Osteoblast (primary cell): ENCODE results near the gene KCNA2. TPM values are rescaled to one million over a fixed set of nuclear protein-coding genes. Genes with fewer than 3 reads are reported as not detected.

Source experiments
- DNase-seq: peaks from one replicate; pipeline ENCODE4 v3.0.0; 2011; ENCODE audit warnings: low spot score, mixed read lengths; ENCODE audit not compliant: insufficient read length; ENCODE audit errors: missing footprints
- H2AFZ ChIP-seq: 2 replicates; pipeline ENCODE4 v1.6.0; 2011; ENCODE audit warnings: mild to moderate bottlenecking, low read length
- H3K27ac ChIP-seq: 2 replicates; pipeline ENCODE4 v1.5.1; 2011; ENCODE audit warnings: mild to moderate bottlenecking, low read depth, low read length, moderate library complexity
- H3K27me3 ChIP-seq: 2 replicates; pipeline ENCODE4 v1.6.0; 2012; ENCODE audit warnings: mild to moderate bottlenecking, control low read depth, inconsistent platforms, low read length, moderate library complexity; ENCODE audit not compliant: insufficient read depth
- H3K36me3 ChIP-seq: 2 replicates; pipeline ENCODE4 v1.5.1; 2011; ENCODE audit warnings: mild to moderate bottlenecking, low read length, control low read depth, moderate library complexity; ENCODE audit not compliant: insufficient read depth
- H3K4me1 ChIP-seq: 2 replicates; pipeline ENCODE4 v1.5.1; 2011; ENCODE audit warnings: mild to moderate bottlenecking, low read length, control low read depth, moderate library complexity; ENCODE audit not compliant: insufficient read depth
- H3K4me2 ChIP-seq: 2 replicates; pipeline ENCODE4 v1.6.0; 2011; ENCODE audit warnings: mild to moderate bottlenecking, low read length; ENCODE audit not compliant: insufficient read depth
- H3K4me3 ChIP-seq: fragments of 200-600 bp; sonication (generic); 3 replicates; pipeline ENCODE4 v1.5.1; 2012; ENCODE audit warnings: mild to moderate bottlenecking, low read length, inconsistent platforms; ENCODE audit not compliant: insufficient read depth
- H3K79me2 ChIP-seq: 2 replicates; pipeline ENCODE4 v1.6.0; 2012; ENCODE audit warnings: mild to moderate bottlenecking, low read length, control low read depth, inconsistent platforms; ENCODE audit not compliant: insufficient read depth
- H3K9me3 ChIP-seq: 2 replicates; pipeline ENCODE4 v1.5.1; 2011; ENCODE audit warnings: low read depth, low read length, control low read depth
- H4K20me1 ChIP-seq: 2 replicates; pipeline ENCODE4 v1.6.0; 2012; ENCODE audit warnings: mild to moderate bottlenecking, low read length, control low read depth; ENCODE audit not compliant: insufficient read depth
- total RNA-seq: library from RNA; depleted of rRNA; stranded (reverse); fragments of >200 nt; gene quantifications from 2 replicates; pipeline ENCODE4 v1.2.3, GENCODE V29; 2012
- TF ChIP-seq, protein P1 (sequence below): IDR thresholded peaks from 2 replicates; pipeline ENCODE4 v1.5.1; 2011; ENCODE audit warnings: mild to moderate bottlenecking, low read depth, low read length, moderate library complexity; ENCODE audit errors: extremely low read depth

KCNA2 gene
- total RNA-seq, 1 donor = not detected

DNA sequence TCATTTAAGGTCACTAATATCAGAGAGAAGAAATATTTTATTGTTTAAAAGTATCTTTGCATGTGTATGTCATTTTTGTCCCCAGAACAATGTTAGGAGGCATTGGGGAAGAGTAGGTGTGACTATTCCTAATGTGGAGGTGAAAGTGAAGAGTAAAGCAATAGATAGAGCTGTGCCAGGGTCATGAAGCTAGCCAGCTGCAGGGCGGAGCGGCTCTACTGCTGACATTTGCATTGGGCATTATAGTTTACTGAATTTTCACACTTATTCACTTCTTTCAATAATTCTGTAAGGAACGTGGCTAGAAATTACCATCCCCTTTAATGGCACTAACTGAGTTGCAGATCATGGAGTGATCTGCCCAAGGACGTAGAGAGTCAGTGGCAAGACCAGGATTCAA, 35.3 kb downstream of the KCNA2 start:
- H3K4me3 ChIP-seq = no peak overlapping the region

DNA sequence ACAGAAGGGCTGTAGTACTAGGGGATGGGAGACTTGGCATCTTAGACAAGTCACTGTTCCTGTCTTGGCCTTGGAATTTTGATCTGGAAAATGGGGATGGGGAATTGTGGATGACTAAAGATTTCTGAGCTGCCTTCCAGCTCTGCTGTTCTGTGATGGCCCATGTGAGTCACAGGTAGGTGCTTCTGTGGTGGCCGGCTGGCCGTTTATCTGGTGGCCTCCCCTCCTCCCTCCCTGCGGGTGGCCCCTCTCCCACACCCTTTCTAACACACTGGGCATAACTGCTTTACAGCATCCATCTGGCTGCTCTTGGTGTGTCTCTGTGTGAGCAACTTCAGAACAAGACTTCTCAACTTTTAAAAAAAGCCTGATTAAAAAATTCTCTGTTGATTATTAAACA, 35.9 kb downstream of the KCNA2 start:
- TF ChIP-seq, protein P1, sequence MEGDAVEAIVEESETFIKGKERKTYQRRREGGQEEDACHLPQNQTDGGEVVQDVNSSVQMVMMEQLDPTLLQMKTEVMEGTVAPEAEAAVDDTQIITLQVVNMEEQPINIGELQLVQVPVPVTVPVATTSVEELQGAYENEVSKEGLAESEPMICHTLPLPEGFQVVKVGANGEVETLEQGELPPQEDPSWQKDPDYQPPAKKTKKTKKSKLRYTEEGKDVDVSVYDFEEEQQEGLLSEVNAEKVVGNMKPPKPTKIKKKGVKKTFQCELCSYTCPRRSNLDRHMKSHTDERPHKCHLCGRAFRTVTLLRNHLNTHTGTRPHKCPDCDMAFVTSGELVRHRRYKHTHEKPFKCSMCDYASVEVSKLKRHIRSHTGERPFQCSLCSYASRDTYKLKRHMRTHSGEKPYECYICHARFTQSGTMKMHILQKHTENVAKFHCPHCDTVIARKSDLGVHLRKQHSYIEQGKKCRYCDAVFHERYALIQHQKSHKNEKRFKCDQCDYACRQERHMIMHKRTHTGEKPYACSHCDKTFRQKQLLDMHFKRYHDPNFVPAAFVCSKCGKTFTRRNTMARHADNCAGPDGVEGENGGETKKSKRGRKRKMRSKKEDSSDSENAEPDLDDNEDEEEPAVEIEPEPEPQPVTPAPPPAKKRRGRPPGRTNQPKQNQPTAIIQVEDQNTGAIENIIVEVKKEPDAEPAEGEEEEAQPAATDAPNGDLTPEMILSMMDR = no peak
- Histone ChIP-seq H3K9me3 (no peaks in the 10 kb centered on the region), H3K27ac (no peak overlapping the region), H3K4me2 (no peak overlapping the region), H3K4me1 (no peaks in the 10 kb centered on the region), H3K27me3 (no peaks in the 10 kb centered on the region), H3K79me2 (no peaks in the 10 kb centered on the region), H2AFZ (no peak overlapping the region), H3K4me3 (no peak overlapping the region), H3K36me3 (no peaks in the 10 kb centered on the region), H4K20me1 (no peaks in the 10 kb centered on the region)
- DNase-seq = no peak

More for the DNA sequence above, 35.3 kb downstream of the KCNA2 start:
- Histone ChIP-seq H3K79me2 (no peaks in the 10 kb centered on the region), H3K27me3 (no peaks in the 10 kb centered on the region), H3K4me1 (no peaks in the 10 kb centered on the region), H2AFZ (no peak overlapping the region), H3K27ac (no peak overlapping the region), H4K20me1 (no peaks in the 10 kb centered on the region), H3K36me3 (no peaks in the 10 kb centered on the region), H3K4me2 (no peak overlapping the region), H3K9me3 (no peaks in the 10 kb centered on the region)
- TF ChIP-seq, protein P1 = no peak
- no peak for DNase-seq

DNA sequence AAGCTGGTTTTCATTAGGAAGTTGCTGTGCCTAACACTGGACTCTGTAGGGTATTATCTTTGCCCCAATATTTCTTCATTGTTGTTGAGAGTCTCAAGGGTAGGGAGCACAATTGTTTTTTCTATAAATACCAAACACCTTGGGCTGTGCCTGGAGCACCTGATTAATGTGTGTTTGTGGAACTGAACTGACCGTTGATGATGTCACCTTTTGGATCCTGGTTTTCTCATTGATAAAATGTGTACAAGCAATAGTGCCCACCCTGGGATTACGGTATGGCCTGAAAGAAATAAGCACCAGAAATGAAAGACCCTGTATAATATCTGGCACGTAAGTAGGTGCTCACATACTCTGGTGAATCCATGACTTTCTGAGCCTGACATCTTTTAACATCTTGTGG, 39.3 kb downstream of the KCNA2 start:
- no peaks in the 10 kb centered on the region for H4K20me1 ChIP-seq
- no peak for DNase-seq
- no peaks in the 10 kb centered on the region for H3K9me3 ChIP-seq
- no peak overlapping the region for H3K27ac ChIP-seq
- TF ChIP-seq, protein P1 = no peak
- H3K4me3 ChIP-seq = no peak overlapping the region
- H3K4me1 ChIP-seq = no peaks in the 10 kb centered on the region
- H2AFZ ChIP-seq = no peak overlapping the region
- H3K27me3 ChIP-seq = no peaks in the 10 kb centered on the region
- H3K79me2 ChIP-seq = no peaks in the 10 kb centered on the region
- H3K4me2 ChIP-seq = no peak overlapping the region
- no peaks in the 10 kb centered on the region for H3K36me3 ChIP-seq

DNA sequence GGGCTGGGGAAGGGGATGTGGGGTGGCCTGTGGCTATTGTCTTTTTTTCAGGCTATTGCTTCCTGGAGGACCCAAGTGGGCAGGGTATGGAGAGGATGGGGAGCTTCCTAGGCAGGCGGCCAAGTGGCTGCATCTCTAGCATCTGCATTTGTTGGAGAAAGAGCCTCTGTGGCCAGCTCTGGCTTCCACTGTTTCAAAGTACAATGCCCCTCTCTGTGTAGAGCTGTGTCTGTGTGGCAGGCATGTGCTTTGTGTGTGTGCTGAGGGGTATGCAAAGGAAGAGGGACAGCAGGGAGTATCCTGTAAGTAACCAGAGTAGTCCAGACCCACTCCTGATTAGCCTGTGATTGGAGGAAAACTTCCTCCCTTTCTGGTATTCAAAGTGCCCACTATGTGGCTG, 40.6 kb downstream of the KCNA2 start:
- no peaks in the 10 kb centered on the region for H3K4me1 ChIP-seq
- TF ChIP-seq, protein P1 = no peak
- H4K20me1 ChIP-seq = no peaks in the 10 kb centered on the region

More for the DNA sequence above, 40.6 kb downstream of the KCNA2 start:
- Histone ChIP-seq H3K9me3 (no peaks in the 10 kb centered on the region), H3K27me3 (no peaks in the 10 kb centered on the region), H3K4me2 (no peak overlapping the region), H2AFZ (no peak overlapping the region), H3K36me3 (no peaks in the 10 kb centered on the region), H3K27ac (no peak overlapping the region), H3K4me3 (no peak overlapping the region), H3K79me2 (no peaks in the 10 kb centered on the region)
- no peak for DNase-seq
